NCI-H2171 (cell line): ENCODE data around the gene TPPP.
"Not testable (repeated sequence)": the region's sequence is repeated elsewhere in the genome, so short reads cannot be mapped to it uniquely, and the experiment has no call there.

Experiments used
- DNase-seq: peaks from one replicate; lab custom pipeline; 2025; lab: John Stamatoyannopoulos, UW

TPPP gene

DNA sequence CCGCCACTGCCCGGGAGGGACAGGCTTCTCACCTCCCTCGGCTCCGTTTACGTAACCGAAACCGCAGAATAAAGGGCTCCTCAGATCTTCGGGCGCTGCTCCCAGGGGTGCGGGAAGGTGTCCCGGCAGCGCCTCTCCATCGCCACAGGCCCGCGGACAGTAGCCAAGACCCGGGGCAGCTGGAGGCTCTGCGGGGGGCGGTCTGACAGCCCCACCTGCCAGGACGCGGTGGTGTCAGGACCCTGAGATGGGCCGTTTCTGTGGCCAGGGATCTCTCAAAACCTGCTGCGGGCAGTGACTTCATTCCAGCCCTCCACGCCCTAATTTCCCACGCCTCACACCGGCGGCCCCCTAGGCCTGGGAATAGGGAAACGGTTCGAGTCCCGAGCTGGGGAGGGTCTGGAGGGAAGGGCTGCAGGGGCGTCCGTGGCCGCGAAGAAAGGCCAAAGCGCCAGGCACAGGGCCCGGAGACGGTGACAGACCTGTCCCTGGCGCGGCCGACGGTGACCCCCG is 567 bp downstream of the TPPP start:
- DNase-seq: not testable (repeated sequence)

DNA sequence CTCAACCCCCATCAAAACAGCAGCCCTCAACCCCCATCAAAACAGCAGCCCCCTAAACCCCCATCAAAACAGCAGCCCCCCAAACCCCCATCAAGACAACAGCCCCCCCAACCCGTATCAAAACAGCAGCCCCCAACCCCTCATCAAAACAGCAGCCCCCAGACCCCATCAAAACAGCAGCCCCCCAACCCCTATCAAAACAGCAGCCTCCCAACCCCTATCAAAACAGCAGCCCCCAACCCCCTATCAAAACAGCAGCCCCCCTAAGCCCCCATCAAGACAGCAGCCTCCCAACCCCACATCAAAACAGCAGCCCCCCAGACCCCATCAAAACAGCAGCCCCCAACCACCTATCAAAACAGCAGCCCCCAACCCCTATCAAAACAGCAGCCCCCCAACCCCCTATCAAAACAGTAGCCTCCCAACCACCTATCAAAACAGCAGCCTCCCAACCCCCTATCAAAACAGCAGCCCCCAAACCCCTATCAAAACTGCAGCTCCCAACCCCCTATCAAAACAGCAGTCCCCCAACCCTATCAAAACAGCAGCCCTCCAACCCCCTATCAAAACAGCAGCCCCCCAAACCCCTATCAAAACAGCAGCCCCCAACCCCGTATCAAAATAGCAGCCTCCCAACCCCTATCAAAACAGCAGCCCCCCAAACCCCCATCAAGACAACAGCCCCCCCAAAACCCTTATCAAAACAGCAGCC is 1.2 kb downstream of the TPPP start:
- no peak for DNase-seq

DNA sequence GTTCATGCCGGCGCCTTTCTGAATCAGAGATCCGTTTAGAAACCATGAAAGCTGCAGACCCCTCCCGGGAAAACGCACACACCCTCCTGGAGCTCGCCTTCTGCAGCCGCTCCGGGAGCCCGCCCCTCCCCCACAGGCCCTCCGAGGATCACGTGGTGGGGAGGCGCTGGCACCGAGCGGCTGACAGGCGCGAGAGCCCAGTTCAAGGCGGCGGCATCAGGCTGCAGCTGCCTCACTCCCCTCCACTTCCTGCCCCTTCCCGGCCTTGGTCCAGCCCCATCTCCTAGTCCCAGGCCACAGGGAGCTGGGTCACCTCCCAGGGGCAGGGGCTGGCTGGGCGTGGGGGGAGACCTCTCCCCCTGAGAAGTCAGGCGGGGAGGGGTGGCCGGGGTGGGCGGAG is 2.1 kb downstream of the TPPP start:
- not testable (repeated sequence) for DNase-seq

DNA sequence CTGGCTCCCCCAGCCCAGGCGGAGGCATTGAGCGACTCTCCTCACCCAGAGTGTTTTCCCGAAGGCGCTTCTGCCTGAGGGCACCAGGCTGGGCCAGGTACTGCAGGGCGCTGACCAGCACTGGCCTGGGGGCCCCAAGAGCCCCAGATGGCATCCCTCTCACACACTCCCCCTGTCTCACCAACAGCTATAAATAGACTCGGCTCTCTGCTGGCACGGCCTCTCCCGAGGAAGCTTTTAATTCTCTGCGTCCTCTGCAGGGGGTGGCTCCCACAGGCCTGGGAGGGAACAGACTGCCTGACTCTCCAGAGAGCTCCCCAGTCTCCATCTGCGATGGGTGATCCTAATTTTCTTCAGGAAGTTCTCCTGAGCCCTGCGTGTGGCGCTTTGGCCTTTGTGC is 2.9 kb downstream of the TPPP start:
- not testable (repeated sequence) for DNase-seq

DNA sequence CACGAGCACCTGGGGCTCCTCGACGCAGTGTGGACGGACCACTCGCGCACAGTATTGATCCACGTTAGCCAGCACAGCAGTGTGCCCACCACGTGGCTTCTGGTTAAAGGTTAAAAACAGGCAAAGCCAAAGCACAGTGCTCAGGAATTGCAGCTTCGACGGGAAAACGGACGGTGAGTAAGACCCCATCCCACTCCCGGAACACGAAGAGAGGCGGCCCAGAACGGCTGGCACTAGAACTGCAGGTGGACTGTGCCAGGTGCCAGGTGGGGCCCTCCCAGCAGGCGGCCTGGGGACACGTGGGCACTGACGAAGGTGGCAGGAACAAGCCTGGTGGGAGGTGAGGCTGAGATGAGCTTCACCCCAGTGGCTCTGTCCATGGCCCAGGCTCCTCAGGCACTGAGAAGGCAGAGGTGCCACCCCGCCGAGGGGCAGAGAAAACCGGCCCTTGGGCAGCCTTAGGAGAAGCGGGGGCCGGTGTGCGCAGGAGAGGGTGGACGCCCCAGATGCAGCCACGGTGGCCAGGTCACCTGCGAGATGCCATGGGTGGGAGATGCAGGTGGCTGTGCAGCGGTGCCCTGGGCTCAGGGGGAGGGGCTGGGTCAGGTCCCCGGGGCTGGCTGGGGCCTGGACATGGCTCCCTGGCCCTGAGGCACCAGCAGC is 4.7 kb downstream of the TPPP start:
- not testable (repeated sequence) for DNase-seq

DNA sequence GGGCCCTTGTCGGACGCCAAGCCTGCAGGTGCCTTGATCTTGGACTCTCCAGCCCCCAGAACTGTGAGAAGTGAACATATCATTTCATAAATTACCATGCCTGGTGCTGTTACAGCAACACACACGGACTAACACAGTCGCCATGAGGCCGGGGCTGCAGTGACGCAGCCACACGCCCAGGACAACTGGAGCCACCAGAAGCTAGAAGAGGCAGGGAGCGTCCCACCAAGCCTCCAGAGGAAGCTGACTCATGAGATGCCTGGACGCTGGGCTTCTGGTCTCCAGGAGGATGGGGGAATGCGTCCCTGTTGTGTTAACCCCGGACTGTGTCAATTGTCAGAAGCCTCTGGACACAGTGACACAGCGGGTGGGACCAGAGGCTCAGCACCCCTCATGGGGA is 6.2 kb downstream of the TPPP start:
- not testable (repeated sequence) for DNase-seq

DNA sequence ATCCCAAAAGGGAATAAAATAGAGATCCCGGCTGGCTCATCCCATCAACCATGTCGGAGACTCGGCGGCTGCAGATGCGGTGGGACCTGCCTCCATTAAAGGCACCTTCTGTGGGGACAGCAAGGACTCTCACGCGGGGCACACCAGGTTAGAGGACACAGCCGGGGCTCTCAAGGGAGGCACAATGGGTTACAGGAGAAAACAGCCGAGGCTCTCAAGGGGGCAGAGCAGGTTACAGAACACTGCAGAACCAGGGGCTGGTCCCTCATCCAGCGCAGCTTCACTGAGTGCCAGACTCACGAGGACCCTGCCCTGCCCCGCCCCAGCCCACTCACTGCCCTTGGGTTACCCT is 7.0 kb downstream of the TPPP start:
- DNase-seq: not testable (repeated sequence)

DNA sequence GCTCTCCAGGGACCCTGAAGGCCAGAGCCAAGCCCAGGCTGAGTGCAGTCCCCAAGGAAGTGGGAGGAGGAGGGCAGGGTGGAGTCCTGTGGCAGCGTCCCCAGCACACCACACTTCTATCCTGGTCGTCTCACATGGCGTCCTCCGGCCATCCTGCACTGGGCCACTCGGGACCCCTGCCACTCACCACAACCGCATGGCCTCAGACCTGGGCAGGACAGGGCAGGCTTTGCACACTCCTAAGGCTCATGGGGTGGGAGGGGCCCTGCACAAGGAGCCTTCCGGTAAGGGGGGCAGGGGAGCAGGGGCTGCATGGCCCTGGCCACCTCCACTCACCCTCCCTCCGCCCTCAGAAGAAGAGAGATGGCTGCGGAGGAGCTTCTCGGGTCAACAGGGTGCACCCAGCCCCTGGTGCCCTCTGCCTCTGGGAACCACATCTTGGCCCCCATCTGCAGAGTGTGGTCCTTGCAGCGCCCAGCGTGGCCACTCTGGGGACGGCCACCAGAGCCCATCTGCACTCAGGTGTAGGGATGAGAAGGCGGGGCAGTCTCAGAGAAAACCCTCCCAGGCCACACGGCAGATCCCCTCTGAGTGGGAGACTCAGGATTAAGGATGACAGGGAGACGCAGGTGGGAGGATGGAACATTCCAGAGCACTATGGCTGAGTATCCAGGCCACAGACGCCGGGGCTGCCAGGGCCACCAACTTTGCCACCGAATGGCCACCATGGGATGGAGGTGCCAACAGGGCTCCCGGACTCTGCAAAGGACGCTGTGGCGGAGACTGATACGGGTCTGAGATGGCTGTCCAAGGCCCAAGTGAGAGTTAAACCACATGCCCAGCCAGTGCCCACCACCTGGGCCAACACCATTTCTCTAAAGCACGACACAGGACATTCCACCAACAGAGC is 7.6 kb downstream of the TPPP start:
- DNase-seq: no peak

DNA sequence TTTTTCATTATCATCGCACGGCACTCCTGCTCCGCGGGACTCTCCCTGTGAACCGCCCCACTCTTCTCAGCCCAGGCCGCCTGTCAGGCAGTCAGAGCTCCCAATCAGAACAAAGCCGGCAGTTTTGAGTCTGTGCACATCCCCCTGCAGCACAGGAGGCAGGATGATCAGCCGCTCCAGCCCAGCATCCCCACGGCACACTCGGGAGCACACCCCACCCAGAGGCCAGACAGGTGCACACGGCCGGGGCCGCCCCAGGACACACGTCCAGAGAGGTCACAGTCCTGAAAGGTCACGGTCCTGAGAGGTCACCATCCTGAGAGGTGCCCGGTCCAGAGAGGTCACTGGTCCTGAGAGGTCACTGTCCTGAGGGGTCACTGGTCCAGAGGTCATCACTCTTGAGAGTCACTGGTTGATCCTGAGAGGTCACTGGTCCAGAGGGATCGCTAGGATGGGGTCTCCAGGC is 8.4 kb downstream of the TPPP start:
- DNase-seq: no peak

DNA sequence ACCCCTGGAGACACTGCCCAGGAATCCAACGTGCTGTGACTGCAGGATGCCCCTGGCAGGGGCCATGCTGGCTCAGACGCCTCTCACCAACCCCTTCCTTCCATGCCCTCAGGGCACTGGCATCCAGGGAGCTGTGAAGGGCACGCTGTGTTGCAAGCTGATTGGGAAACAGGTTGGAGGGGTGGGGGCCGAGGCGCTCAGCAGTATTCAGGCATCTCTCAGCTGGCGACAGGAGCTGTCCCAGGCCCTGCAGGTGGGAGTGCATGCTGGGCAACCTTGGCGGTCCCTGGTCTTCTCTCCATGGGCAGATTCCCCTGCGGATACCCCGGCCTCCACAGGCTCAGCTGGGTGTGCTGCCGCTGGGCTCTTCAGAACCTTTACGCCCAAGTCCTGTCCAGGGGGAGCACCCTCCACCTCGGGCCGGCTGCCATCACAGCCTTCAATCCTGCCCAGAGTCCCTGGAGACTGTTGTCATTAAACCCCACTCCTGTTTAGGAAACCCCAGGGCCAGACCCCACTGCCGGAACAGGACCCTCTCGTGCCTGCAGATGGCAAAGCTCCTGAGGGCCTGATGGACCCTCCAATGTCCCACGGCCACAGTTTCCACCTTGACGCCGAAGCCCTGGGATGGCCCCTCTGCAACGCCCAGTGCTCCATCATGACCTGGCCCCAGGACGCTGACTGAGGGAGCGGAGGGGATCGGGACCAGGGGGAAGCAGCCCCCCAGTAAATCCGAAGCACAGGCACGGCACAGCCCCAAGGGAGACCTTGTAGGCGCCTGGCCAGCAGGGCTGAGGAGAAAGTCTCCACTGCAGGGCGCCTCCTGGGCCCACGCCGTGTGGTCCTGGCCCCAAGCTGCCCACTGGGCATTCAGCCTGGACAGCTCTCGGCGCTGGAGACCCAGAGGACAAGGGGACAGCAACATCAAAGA is 9.3 kb downstream of the TPPP start:
- no peak for DNase-seq

DNA sequence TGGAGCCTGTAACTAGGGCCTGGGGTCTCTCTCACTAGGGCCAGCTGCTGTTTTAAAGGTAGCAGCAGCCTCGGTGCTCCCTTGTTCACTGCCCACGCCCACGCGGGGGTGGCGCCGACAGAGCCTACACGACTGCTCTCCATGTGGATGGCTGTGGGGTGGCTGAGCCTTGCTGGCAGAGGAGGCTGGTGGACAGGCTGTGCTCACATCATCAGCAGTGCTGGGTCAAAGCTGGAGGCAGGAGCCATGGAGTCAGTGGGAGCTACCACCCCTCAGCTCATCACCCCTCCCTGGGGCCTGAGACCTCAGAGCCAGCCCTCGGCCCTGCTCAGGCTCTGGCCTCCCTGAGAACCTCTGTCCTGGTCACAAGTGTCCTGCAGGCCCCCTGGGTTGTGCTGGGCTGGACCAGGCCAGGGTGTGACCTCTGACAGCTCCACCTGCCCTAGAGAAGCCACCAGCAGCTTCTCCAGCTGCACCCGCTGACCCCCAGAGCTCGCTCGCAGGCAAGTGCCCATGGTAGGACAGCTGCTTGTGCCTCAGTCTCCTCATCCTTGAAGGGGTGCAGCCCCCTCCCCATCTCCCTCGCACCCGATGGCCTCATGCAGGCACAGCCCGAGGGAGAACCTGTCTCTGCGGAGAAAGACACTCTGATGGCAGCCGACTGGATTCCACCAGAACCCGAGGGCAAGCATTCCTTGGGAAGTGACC is 10.3 kb downstream of the TPPP start:
- DNase-seq: not testable (repeated sequence)

DNA sequence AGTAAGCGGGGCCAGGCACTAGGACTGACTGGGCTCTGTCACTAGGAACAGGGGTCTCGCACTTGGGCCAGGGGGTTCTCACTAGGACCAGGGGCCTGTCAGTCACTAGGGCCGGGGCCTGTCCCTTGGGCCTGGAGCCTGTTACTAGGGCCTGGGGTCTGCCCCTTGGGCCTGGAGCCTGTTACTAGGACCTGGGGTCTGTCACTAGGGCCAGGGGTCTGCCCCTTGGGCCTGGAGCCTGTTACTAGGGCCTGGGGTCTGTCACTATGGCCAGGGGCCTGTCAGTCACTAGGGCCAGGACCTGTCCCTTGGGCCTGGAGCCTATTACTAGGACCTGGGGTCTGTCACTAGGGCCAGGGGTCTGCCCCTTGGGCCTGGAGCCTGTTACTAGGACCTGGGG is 10.9 kb downstream of the TPPP start:
- not testable (repeated sequence) for DNase-seq

DNA sequence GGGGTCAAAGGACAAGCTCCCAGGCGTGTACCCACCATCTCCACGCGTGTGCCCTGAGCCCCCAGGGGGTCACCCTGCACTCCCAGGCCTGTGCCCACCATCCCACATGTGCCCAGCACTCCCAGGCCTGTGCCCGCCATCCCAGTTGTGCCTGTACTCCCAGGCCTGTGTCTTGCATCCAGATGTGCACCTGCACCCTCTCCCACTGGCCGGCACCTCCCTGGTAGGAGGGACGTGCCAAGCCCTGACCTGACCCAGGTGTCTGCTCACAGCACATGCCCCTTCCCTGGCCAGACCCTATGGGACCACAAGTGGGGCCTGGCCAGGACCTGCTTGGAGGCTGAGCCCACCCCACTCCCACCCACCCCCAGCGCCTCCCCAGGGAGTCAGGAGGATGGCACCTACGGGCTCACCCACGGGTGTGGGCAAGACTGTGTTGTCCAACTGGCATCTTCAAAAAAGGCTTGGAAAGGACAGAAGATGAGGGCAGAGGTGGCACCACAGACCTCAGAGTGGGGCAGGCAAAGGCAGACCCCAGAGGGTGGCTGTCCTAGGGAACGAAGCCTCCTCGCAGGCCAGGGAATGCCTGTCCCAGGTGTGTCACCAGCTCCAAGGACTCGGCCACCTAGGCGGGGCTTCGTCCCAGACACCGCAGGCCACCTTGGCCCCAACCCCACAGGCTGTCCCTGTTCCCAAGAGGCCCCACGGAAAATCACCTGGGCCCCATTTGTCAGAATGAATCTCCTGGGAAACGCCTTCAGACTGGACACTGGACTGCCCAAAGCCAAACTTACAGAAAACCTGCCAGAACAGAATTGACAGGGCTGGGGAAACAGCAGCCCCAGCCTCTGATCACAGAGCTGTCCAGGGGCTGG is 11.6 kb downstream of the TPPP start:
- not testable (repeated sequence) for DNase-seq

DNA sequence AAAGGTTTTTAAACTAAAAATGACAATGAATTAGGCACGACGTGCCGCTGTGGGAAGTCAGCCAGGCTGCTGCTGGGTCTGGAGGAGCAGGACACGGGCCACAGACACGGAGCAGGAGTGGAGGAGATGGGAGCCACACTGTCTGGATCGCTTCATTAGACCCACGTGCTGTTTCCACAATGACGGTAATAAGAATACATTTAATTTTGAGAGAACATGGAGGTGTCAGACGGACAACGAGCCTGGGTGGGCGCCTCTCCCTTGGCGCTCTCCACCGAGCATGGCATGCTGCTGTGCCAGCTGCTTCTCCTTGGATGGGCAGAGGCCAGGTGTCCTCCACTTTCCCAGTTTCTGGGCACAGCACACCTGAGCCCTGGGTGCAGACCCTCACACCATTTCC is 12.3 kb downstream of the TPPP start:
- DNase-seq: not testable (repeated sequence)

DNA sequence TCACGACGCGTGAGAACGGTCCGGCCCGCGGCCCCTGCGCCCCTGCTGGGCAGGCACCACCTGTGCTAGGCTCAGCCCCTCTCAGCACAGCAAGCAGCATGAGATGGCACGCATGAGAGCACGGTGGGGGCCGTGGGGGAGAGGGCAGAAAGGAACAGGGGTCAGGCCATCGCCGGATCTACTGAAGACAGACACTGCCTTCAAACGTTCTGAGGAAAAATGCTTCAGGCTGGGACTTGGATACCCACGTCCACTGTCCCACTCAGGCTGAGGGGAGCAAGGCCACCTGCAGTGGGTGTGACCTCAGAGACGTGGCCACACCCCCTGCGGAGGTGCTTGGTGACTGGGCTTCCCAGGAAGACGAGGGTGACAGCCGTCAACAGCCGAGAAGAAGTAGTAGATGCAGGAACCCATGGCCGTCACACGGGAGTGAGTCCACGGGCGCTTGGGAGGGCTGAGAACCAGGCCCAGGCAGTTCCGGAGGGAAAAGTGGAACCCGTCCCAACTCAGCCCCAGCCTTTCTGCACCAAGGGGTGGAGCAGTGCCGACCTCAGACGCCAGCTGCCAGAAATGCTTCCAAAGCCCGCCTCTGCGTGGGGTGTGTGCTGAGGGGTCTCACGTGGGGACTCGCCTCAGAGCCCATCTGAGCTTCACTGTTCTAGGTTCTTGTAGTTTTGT is 12.9 kb downstream of the TPPP start:
- not testable (repeated sequence) for DNase-seq

DNA sequence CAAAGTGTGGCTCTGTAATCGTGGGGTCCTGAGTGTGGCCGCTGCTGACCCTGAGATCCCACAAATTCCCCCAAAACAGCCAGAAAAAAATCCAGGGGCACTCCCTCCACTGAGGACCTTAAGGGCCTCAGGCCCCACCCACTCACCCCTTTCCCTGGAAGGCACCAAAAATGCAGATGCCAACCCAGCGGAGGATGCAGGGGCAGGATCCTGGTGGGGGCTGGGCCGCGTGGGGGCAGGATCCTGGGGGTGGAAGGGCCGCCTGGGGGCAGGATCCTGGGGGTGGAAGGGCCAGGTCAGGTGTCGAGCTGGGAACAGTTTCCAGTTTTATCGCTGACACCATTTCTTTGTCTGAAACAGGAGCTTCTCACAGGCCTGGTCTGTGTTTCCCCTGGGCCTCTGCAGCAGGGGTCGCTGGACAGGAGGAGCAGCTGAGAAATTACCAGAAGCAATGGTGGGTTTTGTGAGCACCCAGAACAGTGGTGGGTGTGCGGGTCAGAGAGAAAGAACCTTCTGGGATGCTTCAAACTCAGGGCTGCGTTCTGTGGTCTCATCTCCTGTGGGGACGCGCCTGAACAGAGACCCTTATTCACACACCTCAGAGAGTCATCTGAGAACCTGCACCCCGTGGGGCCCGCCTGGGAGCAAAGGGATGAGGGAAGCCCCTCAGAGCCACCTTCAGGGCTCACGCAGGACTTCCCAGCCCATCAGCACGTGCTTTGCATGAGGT is 13.8 kb downstream of the TPPP start:
- DNase-seq: not testable (repeated sequence)

DNA sequence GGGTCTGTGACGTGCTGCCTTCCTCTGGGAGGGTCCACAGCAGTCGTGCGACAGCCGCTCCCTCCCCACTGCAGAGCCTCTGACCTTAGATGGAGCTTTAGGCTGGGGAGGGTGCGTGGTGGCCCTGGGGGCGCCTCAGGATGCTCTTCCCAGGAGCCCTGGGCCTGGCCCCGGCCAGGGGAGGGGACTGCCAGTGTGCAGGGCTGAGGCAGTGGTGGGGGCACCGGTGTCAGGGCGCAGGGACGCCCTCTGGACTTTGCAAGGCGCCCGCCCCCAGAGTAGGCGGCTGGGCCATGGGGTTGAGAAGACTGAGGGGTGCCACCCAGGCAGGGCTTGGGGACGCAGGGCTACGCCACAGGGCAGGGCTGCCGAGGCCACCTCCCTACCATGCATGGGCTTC is 14.6 kb downstream of the TPPP start:
- not testable (repeated sequence) for DNase-seq
